Psoas muscle (tissue), 8 donors: Measurements from ENCODE around the gene VARS2. TPM values are rescaled to one million over a fixed set of nuclear protein-coding genes. Genes with fewer than 3 reads are reported as not detected.

Experiments
- ATAC-seq, 4 donors: fragments of 200-7000 bp; cut with Tn5 transposase; one replicate each; pipeline ENCODE4 v1.9.1; 2020; ENCODE audit warnings: moderate library complexity in 3 of 4, mild to moderate bottlenecking in 2 of 4
- DNase-seq, 2 donors: peaks; one replicate each; pipeline ENCODE4 v3.0.0-alpha.2; 2020
- H3K27ac ChIP-seq: fragments of 200-600 bp; one replicate; pipeline ENCODE4 v1.8.0; 2022
- H3K27me3 ChIP-seq, 3 donors: fragments of 200-600 bp in 1 of 3; one replicate each; pipeline versions ENCODE4 v1.6.1 to v1.8.0; 2013 to 2022; ENCODE audit warnings: low read length in 2 of 3, mild to moderate bottlenecking in 2 of 3, moderate library complexity in 1 of 3; ENCODE audit not compliant: insufficient read depth in 3 of 3
- H3K36me3 ChIP-seq, 2 donors: fragments of 200-600 bp in 1 of 2; one replicate each; pipeline versions ENCODE4 v1.6.1 to v1.8.0; 2013 to 2022; ENCODE audit warnings: low read depth in 1 of 2, mild to moderate bottlenecking in 1 of 2, moderate library complexity in 1 of 2; ENCODE audit not compliant: insufficient read depth in 1 of 2
- H3K4me1 ChIP-seq: fragments of 200-600 bp; one replicate; pipeline ENCODE4 v1.8.0; 2022
- H3K4me3 ChIP-seq: fragments of 200-600 bp; one replicate; pipeline ENCODE4 v1.8.0; 2022; ENCODE audit warnings: mild to moderate bottlenecking
- H3K9me3 ChIP-seq: fragments of 200-600 bp; one replicate; pipeline ENCODE4 v1.8.0; 2022
- WGBS, 3 donors: extraction: QIAGEN DNeasy Blood & Tissue Kit; methylation state at CpG; one replicate each; pipeline versions ENCODE4 v1.1.6 to v1.1.7; 2013; 5-methylcytosine and 5-hydroxymethylcytosine counted together
- intact Hi-C, 2 donors: fragments of 100-400 bp; cut with DNase I; formaldehyde crosslinking; loops; one replicate each; pipeline versions ENCODE4 v1.11.0 to v1.14.2; 2022
- polyA plus RNA-seq, 3 donors: library from polyadenylated mRNA; stranded (reverse); fragments of 200-250 nt; gene quantifications; one replicate each; pipeline ENCODE4 v1.2.3, GENCODE V29; 2013
- total RNA-seq, 4 donors: library from RNA; stranded (reverse); fragmentation: NEBNext Ultra II Directional in 2 of 4; extraction: Animal tissue kit (Norgen Biotek cat#: 25700) in 2 of 4; gene quantifications; one replicate each; pipeline versions ENCODE4 v1.2.1 to v1.2.4, GENCODE V29; 2021 to 2023
- TF ChIP-seq, protein P1 (sequence below): fragments of 200-600 bp; IDR thresholded peaks from one replicate; pipeline ENCODE4 v1.8.0; 2022; ENCODE audit warnings: antibody characterized with exemption
- donor health status: healthy with polysubstance abuse.
- donor health status: DM: no; HTN: no; CAD: no; lungs with moderate emphysema.
- donor health status: Bipolar disorder and iron deficiency.
- donor health status: healthy.
- donor health status: DM: yes; HTN: yes; CAD: no.
- donor health status: DM: no; HTN: no; CAD: no.
- donor health status: DM: no; HTN: no; CAD: no.
- donor health status: DM: yes; HTN: yes; CAD: no.

Gene VARS2
- total and polyA plus RNA-seq, 7 donors, result 11.4 to 36.6 (median 25.8) TPM

DNA sequence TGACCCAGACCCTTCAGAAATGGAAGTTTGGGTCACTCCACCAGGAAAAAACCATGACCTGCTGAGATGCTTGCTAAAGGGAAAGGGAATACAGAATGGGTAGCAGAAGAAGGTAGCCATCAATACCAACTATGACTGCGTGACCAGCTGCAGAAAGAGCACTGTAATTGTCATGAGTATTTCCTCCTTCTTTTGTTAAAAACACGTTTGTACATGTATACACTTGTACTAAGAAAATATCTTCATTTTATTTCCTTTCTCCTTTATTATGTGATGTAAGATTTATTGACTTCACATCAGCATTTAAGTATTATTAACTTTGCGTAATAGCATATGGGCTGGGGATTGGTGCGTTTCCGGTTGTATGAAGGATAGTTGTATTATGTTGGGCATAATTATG, 56.9 kb downstream of the VARS2 start:
- ATAC-seq (no peak), DNase-seq (no peak)
- H3K27ac ChIP-seq, result no peak overlapping the region
- TF ChIP-seq, protein P1, sequence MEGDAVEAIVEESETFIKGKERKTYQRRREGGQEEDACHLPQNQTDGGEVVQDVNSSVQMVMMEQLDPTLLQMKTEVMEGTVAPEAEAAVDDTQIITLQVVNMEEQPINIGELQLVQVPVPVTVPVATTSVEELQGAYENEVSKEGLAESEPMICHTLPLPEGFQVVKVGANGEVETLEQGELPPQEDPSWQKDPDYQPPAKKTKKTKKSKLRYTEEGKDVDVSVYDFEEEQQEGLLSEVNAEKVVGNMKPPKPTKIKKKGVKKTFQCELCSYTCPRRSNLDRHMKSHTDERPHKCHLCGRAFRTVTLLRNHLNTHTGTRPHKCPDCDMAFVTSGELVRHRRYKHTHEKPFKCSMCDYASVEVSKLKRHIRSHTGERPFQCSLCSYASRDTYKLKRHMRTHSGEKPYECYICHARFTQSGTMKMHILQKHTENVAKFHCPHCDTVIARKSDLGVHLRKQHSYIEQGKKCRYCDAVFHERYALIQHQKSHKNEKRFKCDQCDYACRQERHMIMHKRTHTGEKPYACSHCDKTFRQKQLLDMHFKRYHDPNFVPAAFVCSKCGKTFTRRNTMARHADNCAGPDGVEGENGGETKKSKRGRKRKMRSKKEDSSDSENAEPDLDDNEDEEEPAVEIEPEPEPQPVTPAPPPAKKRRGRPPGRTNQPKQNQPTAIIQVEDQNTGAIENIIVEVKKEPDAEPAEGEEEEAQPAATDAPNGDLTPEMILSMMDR, result no peak
- WGBS, 3 donors, result 81 to 87% (median 86%) methylated on average over 5 of the region's 5 CpGs
- no peaks in the 10 kb centered on the region for H3K36me3 ChIP-seq
- H3K4me1 ChIP-seq, result no peaks in the 10 kb centered on the region
- no peak overlapping the region for H3K4me3 ChIP-seq
- H3K27me3 ChIP-seq, result peaks cover 0 to 1% (median 0%) of the 10 kb centered on the region in 3 donors
- intact Hi-C loops, result no loop called here
- no peaks in the 10 kb centered on the region for H3K9me3 ChIP-seq

DNA sequence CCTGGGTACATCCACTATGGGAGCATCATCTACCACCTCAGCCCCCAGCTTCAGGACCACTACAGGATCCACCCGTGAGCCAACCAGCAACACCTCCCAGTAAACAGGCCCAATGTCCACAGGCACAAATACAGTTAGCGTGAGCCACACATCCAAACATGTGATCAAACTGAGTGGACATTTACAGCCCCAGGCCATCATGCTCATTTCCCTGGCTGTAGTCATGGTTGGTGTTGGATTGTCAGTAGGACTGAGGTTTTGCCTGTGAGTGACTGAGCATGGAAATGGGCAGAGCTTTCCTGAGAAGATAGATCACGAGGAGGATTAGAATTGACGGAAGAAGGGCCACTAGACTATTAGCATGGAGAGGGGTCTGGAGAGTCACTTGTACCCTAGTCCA, 58.8 kb downstream of the VARS2 start:
- WGBS, 3 donors, result 89 to 94% (median 94%) methylated on average over 4 of the region's 4 CpGs
- Histone ChIP-seq H3K4me1 (no peaks in the 10 kb centered on the region), H3K36me3 (no peaks in the 10 kb centered on the region), H3K4me3 (no peak overlapping the region), H3K27ac (no peak overlapping the region), H3K27me3 (no peaks in the 10 kb centered on the region), H3K9me3 (no peaks in the 10 kb centered on the region)
- TF ChIP-seq, protein P1, result no peak
- no peak for ATAC-seq
- DNase-seq, result no peak
- intact Hi-C loops, result no loop called here

DNA sequence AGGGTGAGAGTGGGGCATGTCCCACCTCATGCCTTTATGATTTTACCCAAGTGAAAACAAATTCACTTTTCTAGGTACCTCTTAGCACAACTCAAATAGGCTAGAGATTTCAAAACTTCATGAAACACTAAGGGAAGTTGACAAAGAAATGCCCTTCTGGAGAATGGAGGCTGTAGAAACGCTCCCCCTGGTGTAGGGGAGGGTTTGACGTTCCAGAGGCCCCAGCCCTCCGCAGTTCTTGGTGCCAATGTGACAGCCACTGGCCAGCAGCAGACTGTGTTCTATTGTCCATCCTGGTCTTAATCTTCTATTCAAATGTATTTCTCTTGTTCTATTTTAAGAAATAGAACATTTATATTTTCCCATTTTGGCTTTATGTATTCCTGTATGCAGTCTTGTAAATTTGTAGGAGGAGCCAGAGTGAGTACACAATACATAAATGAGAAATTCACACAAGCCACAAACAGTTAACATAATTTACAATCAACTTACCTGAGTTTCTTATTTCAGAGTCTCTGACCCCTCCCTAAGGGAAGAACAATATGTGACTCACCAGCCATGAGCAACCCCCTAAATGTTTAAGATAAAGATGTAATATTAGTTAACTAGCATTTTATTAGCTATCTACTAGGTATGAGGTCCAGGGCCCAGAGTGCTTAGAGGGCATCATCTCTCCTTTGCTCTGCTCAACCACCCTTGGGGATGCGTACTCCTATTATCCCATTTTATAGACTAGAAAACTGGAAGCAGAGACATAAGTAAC, 60.6 kb downstream of the VARS2 start:
- no peaks in the 10 kb centered on the region for H3K4me1 ChIP-seq
- TF ChIP-seq, protein P1, result no peak
- H3K27ac ChIP-seq, result no peak overlapping the region
- intact Hi-C loops, result no loop called here
- no peak overlapping the region for H3K4me3 ChIP-seq
- ATAC-seq (no peak), DNase-seq (no peak)
- no peaks in the 10 kb centered on the region for H3K36me3 ChIP-seq
- no peaks in the 10 kb centered on the region for H3K9me3 ChIP-seq
- peaks cover 0 to 4% (median 0%) of the 10 kb centered on the region in 3 donors for H3K27me3 ChIP-seq
- WGBS, 3 donors, result 69 to 77% (median 73%) methylated on average over 4 of the region's 4 CpGs

Other genes with a start within 250 kb of the VARS2 start
- 10 to 100 TPM; 26.6 to 45.4 (median 35.7) TPM for gene DHX16, start 241.2 kb upstream of the VARS2 start, total RNA-seq
- gene DHX16, start 241.2 kb upstream of the VARS2 start, polyA plus RNA-seq, result 10 to 100 TPM; 32.1 to 70.3 (median 42.7) TPM
- gene PPP1R18, start 227.6 kb upstream of the VARS2 start, total RNA-seq, result 10 to 100 TPM; 14.2 to 39.7 (median 17.3) TPM
- 10 to 100 TPM in 2 of 3 donors, 1 to 10 TPM in 1; 6.7 to 19.7 (median 11.3) TPM for gene PPP1R18, start 227.6 kb upstream of the VARS2 start, polyA plus RNA-seq
- gene NRM, start 223.3 kb upstream of the VARS2 start, total RNA-seq, result 1 to 10 TPM; 2.2 to 3.9 (median 2.6) TPM
- 1 to 10 TPM; 1.8 to 4.1 (median 1.8) TPM for gene NRM, start 223.3 kb upstream of the VARS2 start, polyA plus RNA-seq
- 10 to 100 TPM; 12.7 to 18.0 (median 15.4) TPM for gene MDC1, start 197.0 kb upstream of the VARS2 start, total RNA-seq
- 10 to 100 TPM in 1 of 3 donors, 1 to 10 TPM in 2; 4.1 to 10.9 (median 6.5) TPM for gene MDC1, start 197.0 kb upstream of the VARS2 start, polyA plus RNA-seq
- gene TUBB, start 193.9 kb upstream of the VARS2 start, total RNA-seq, result 100 to 1,000 TPM; 136 to 220 (median 201) TPM
- gene TUBB, start 193.9 kb upstream of the VARS2 start, polyA plus RNA-seq, result 100 to 1,000 TPM; 175 to 487 (median 187) TPM
- 100 to 1,000 TPM; 113 to 182 (median 153) TPM for gene FLOT1, start 171.6 kb upstream of the VARS2 start, total RNA-seq
- gene FLOT1, start 171.6 kb upstream of the VARS2 start, polyA plus RNA-seq, result 100 to 1,000 TPM; 181 to 224 (median 206) TPM
- gene IER3, start 169.7 kb upstream of the VARS2 start, total RNA-seq, result 10 to 100 TPM in 3 of 4 donors, 1 to 10 TPM in 1; 6.3 to 38.4 (median 23.9) TPM
- 100 to 1,000 TPM in 1 of 3 donors, 1 to 10 TPM in 2; 3.1 to 321 (median 3.2) TPM for gene IER3, start 169.7 kb upstream of the VARS2 start, polyA plus RNA-seq
- gene DDR1, start 29.7 kb upstream of the VARS2 start, total RNA-seq, result 100 to 1,000 TPM in 1 of 4 donors, 10 to 100 TPM in 3; 26.3 to 129 (median 54.2) TPM
- gene DDR1, start 29.7 kb upstream of the VARS2 start, polyA plus RNA-seq, result 10 to 100 TPM in 2 of 3 donors, 1 to 10 TPM in 1; 2.2 to 10.8 (median 10.5) TPM
- 10 to 100 TPM; 13.3 to 21.3 (median 15.8) TPM for gene GTF2H4, start 6.0 kb upstream of the VARS2 start, total RNA-seq
- gene GTF2H4, start 6.0 kb upstream of the VARS2 start, polyA plus RNA-seq, result 10 to 100 TPM; 18.9 to 30.8 (median 26.4) TPM
- not detected for gene SFTA2, start 17.9 kb downstream of the VARS2 start, total RNA-seq
- under 1 TPM in 2 of 3 donors, not detected in 1; 0.13 to 0.14 TPM for gene SFTA2, start 17.9 kb downstream of the VARS2 start, polyA plus RNA-seq
- gene MUCL3, start 26.7 kb downstream of the VARS2 start, total RNA-seq, result not detected
- gene MUCL3, start 26.7 kb downstream of the VARS2 start, polyA plus RNA-seq, result not detected
- not detected for gene MUC21, start 69.5 kb downstream of the VARS2 start, total RNA-seq
- gene MUC21, start 69.5 kb downstream of the VARS2 start, polyA plus RNA-seq, result under 1 TPM; 0.01 to 0.07 (median 0.07) TPM
- gene MUC22, start 96.2 kb downstream of the VARS2 start, total RNA-seq, result under 1 TPM in 3 of 4 donors, not detected in 1; 0.08 to 0.09 (median 0.08) TPM
- under 1 TPM in 2 of 3 donors, not detected in 1; 0.04 to 0.38 TPM for gene MUC22, start 96.2 kb downstream of the VARS2 start, polyA plus RNA-seq
- gene C6orf15, start 198.3 kb downstream of the VARS2 start, total RNA-seq, result not detected
- gene C6orf15, start 198.3 kb downstream of the VARS2 start, polyA plus RNA-seq, result not detected
- gene PSORS1C1, start 200.6 kb downstream of the VARS2 start, total RNA-seq, result under 1 TPM; 0.06 to 0.47 (median 0.07) TPM
- under 1 TPM in 2 of 3 donors, not detected in 1; 0.03 to 0.17 TPM for gene PSORS1C1, start 200.6 kb downstream of the VARS2 start, polyA plus RNA-seq
- gene CDSN, start 206.2 kb downstream of the VARS2 start, total RNA-seq, result not detected
- gene CDSN, start 206.2 kb downstream of the VARS2 start, polyA plus RNA-seq, result not detected
- not detected for gene PSORS1C2, start 224.8 kb downstream of the VARS2 start, total RNA-seq
- gene PSORS1C2, start 224.8 kb downstream of the VARS2 start, polyA plus RNA-seq, result not detected
- 10 to 100 TPM; 10.3 to 15.2 (median 12.9) TPM for gene CCHCR1, start 243.6 kb downstream of the VARS2 start, total RNA-seq
- gene CCHCR1, start 243.6 kb downstream of the VARS2 start, polyA plus RNA-seq, result 1 to 10 TPM; 7.4 to 9.7 (median 8.3) TPM
- gene TCF19, start 244.4 kb downstream of the VARS2 start, total RNA-seq, result 1 to 10 TPM; 1.8 to 2.3 (median 2.0) TPM
- 1 to 10 TPM; 1.4 to 4.8 (median 1.8) TPM for gene TCF19, start 244.4 kb downstream of the VARS2 start, polyA plus RNA-seq